ENCODE measurements around the gene LPIN1. TPM values are rescaled to one million over a fixed set of nuclear protein-coding genes. Genes with fewer than 3 reads are reported as not detected.

The LPIN1 gene
- total and polyA plus RNA-seq, 2 experiments from 2014 or later, result 34.5 to 35.3 TPM

DNA sequence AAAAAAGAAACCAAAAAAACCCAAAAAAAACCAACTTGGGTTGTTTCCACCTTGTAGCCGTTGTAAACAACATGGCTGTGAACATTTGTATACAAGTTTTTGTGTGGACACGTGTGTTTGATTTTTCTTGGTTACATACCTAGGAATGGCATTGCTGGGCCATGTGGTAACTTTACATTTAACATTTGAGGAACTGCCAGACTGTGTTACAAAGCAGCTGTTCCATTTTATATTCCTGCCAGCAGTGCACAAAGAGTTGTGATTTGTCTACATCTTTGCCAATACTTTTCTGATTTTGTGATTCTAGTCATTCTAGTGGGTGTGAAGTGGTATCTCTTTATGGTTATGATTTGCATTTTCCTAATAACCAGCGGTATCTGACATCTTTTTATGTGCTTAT, 22.5 kb downstream of the LPIN1 start:
- TF ChIP-seq EZH2phosphoT487 (IDR thresholded peaks at IDR 0.05; ENCODE audit: low read depth, severe bottlenecking, unreplicated experiment), result no peak
- TF ChIP-seq, protein P1, sequence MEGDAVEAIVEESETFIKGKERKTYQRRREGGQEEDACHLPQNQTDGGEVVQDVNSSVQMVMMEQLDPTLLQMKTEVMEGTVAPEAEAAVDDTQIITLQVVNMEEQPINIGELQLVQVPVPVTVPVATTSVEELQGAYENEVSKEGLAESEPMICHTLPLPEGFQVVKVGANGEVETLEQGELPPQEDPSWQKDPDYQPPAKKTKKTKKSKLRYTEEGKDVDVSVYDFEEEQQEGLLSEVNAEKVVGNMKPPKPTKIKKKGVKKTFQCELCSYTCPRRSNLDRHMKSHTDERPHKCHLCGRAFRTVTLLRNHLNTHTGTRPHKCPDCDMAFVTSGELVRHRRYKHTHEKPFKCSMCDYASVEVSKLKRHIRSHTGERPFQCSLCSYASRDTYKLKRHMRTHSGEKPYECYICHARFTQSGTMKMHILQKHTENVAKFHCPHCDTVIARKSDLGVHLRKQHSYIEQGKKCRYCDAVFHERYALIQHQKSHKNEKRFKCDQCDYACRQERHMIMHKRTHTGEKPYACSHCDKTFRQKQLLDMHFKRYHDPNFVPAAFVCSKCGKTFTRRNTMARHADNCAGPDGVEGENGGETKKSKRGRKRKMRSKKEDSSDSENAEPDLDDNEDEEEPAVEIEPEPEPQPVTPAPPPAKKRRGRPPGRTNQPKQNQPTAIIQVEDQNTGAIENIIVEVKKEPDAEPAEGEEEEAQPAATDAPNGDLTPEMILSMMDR (IDR thresholded peaks at IDR 0.05; ENCODE audit: poor library complexity), result no peak
- TF ChIP-seq EZH2 (IDR thresholded peaks at IDR 0.05; ENCODE audit: borderline replicate concordance), result no peak
- H3K79me2 ChIP-seq, result peaks cover 11% of the 10 kb centered on the region
- WGBS (ENCODE audit: low lambda C conversion rate, missing lambda C conversion rate), result 77% methylated on average over 3 of the region's 3 CpGs
- H3K9me2 ChIP-seq (replicated peaks; ENCODE audit: insufficient read depth), result no peaks in the 10 kb centered on the region
- no peak overlapping the region for H2AFZ ChIP-seq
- peaks cover 6% of the 10 kb centered on the region for H3K4me1 ChIP-seq (ENCODE audit: insufficient read depth)
- no peaks in the 10 kb centered on the region for H3K36me3 ChIP-seq (replicated peaks; ENCODE audit: insufficient read depth, low read depth)
- H4K20me1 ChIP-seq (ENCODE audit: insufficient read depth, poor library complexity, severe bottlenecking), result peaks cover 14% of the 10 kb centered on the region
- no peak overlapping the region for H3K4me3 ChIP-seq
- H3K27me3 ChIP-seq, result no peaks in the 10 kb centered on the region
- no peak for DNase-seq (ENCODE audit: low spot score)
- no peak overlapping the region for H3K27ac ChIP-seq
- no peak overlapping the region for H3K4me2 ChIP-seq
- no peaks in the 10 kb centered on the region for H3K9me3 ChIP-seq (ENCODE audit: low read depth)

DNA sequence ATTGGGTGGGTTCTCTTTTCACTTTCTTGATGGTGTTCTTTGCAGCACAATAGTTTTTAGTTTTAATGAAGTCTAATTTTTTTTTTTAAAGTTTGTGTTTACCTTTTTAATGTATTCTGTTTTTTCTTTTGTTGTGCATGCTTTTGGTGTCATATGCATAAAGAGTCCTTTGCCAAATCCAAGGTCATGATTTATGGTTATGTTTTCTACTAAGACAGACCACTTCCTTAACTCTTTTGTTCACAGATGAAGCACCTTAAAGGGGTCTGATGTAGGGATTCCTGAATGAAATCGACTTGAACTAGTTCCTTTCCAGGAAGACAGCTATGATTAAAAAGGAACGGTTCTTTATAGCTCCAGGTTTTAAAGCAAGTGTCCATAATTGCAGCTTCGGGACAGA, 23.1 kb downstream of the LPIN1 start:
- DNase-seq (ENCODE audit: low spot score), result no peak
- peaks cover 7% of the 10 kb centered on the region for H3K79me2 ChIP-seq
- H3K9me3 ChIP-seq (ENCODE audit: low read depth), result no peaks in the 10 kb centered on the region
- H3K9me2 ChIP-seq (replicated peaks; ENCODE audit: insufficient read depth), result no peaks in the 10 kb centered on the region
- H3K4me1 ChIP-seq (ENCODE audit: insufficient read depth), result peaks cover 1% of the 10 kb centered on the region
- peaks cover 9% of the 10 kb centered on the region for H4K20me1 ChIP-seq (ENCODE audit: insufficient read depth, poor library complexity, severe bottlenecking)
- no peak overlapping the region for H3K4me2 ChIP-seq
- H3K27ac ChIP-seq, result no peak overlapping the region
- 88% methylated on average over 3 of the region's 3 CpGs for WGBS (ENCODE audit: low lambda C conversion rate, missing lambda C conversion rate)
- no peaks in the 10 kb centered on the region for H3K36me3 ChIP-seq (replicated peaks; ENCODE audit: insufficient read depth, low read depth)
- H2AFZ ChIP-seq, result no peak overlapping the region
- H3K4me3 ChIP-seq, result no peak overlapping the region
- TF ChIP-seq, protein P1 (IDR thresholded peaks at IDR 0.05; ENCODE audit: poor library complexity), result no peak
- TF ChIP-seq EZH2 (IDR thresholded peaks at IDR 0.05; ENCODE audit: borderline replicate concordance) (no peak), EZH2phosphoT487 (IDR thresholded peaks at IDR 0.05; ENCODE audit: low read depth, severe bottlenecking, unreplicated experiment) (no peak)
- H3K27me3 ChIP-seq, result no peaks in the 10 kb centered on the region

DNA sequence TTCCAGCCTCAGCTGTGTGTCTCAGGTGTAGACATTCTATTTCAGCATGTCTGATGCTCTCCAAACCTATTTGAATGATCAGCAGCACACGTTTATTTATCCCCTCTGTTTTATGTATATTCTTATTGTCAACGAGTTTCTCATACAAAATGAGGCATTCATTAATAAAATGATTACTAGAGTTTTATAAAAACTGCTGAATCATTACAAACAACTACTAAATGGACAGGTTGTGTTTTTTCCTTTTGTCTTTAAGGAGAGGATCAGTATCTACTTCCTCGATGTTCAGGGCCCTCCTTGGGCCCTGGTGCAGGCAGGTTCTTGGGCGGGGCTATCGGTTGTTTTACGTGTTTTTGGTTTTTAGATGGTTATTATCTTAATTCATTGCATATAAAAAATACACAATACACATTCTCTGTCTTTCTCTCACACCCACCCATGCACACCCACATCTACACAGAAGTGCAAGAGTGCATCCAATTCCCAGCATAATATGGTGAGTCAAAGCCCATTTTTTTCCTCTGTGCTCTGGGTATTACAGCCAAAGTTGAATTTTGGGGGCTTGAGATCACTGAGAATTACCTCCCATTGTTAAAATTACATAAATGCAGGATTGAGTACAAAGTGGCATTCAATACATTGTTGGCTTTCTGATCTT, 24.2 kb downstream of the LPIN1 start:
- DNase-seq (ENCODE audit: low spot score), result no peak
- Histone ChIP-seq H3K4me3 (no peak overlapping the region), H3K27me3 (no peaks in the 10 kb centered on the region), H4K20me1 (ENCODE audit: insufficient read depth, poor library complexity, severe bottlenecking) (no peaks in the 10 kb centered on the region), H2AFZ (no peak overlapping the region), H3K4me1 (ENCODE audit: insufficient read depth) (no peaks in the 10 kb centered on the region), H3K9me3 (ENCODE audit: low read depth) (no peaks in the 10 kb centered on the region), H3K36me3 (replicated peaks; ENCODE audit: insufficient read depth, low read depth) (no peaks in the 10 kb centered on the region), H3K79me2 (peaks cover 2% of the 10 kb centered on the region), H3K27ac (no peak overlapping the region), H3K9me2 (replicated peaks; ENCODE audit: insufficient read depth) (no peaks in the 10 kb centered on the region), H3K4me2 (no peak overlapping the region)
- TF ChIP-seq EZH2 (IDR thresholded peaks at IDR 0.05; ENCODE audit: borderline replicate concordance), result no peak
- TF ChIP-seq, protein P1 (IDR thresholded peaks at IDR 0.05; ENCODE audit: poor library complexity), result no peak
- TF ChIP-seq EZH2phosphoT487 (IDR thresholded peaks at IDR 0.05; ENCODE audit: low read depth, severe bottlenecking, unreplicated experiment), result no peak
- WGBS (ENCODE audit: low lambda C conversion rate, missing lambda C conversion rate), result 96% methylated on average over 6 of the region's 6 CpGs
